Fibroblast of lung (primary cell): ENCODE results near the gene HAPLN2.

Experiments used
- EZH2 ChIP-seq: IDR thresholded peaks from 2 replicates; pipeline ENCODE4 v1.5.1; 2012; ENCODE audit warnings: low read length, control low read depth, mild to moderate bottlenecking; ENCODE audit errors: missing control alignments
- TF ChIP-seq, protein P1 (sequence below), 2 donors: IDR thresholded peaks in 1 of 2; conservative IDR thresholded peaks in 1 of 2; 1 replicate in 1 of 2; 2 replicates in 1 of 2; pipeline ENCODE4 v1.5.1; 2011 to 2012; ENCODE audit warnings: low read length in 2 of 2, control low read depth in 1 of 2, inconsistent platforms in 1 of 2, low read depth in 1 of 2, mild to moderate bottlenecking in 1 of 2

DNA sequence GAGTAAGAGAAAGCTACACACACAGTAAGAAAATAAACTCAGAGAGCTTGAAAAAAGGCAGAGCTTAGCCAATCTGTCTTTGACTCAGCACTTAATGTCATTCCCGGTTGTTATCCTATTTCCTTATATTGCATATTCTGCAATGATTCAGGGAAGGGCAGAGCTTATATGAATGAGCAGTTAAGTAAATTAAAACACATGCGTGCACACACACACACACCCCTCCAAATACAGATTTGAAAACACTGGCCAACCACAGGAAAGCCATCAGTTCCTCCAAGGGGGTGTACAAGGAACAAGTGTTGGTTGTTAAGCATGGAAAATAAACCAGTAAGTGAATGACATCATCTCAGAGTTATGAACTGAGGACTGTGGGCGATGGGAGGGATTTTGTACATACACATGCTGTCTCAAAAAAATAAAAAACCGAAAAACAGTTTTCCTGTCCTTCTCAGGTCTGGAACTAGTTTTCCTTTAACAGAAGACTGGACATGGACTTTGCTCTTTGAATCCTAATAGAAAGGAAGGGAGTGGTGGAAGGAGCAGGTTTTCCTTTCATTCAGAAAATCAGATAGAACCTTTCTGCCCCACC lies 47.9 kb upstream of the HAPLN2 start:
- TF ChIP-seq, protein P1, sequence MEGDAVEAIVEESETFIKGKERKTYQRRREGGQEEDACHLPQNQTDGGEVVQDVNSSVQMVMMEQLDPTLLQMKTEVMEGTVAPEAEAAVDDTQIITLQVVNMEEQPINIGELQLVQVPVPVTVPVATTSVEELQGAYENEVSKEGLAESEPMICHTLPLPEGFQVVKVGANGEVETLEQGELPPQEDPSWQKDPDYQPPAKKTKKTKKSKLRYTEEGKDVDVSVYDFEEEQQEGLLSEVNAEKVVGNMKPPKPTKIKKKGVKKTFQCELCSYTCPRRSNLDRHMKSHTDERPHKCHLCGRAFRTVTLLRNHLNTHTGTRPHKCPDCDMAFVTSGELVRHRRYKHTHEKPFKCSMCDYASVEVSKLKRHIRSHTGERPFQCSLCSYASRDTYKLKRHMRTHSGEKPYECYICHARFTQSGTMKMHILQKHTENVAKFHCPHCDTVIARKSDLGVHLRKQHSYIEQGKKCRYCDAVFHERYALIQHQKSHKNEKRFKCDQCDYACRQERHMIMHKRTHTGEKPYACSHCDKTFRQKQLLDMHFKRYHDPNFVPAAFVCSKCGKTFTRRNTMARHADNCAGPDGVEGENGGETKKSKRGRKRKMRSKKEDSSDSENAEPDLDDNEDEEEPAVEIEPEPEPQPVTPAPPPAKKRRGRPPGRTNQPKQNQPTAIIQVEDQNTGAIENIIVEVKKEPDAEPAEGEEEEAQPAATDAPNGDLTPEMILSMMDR (conservative IDR thresholded peaks at IDR 0.05 in 1 of 2, IDR thresholded peaks at IDR 0.05 in 1 of 2; ENCODE audit: low read depth in 1 of 2, low read length in 2 of 2) = no peak
- TF ChIP-seq EZH2 = no peak
